K562 (cell line): Measurements from ENCODE around the gene KAT7.

ENCODE experiments used
- CTCF ChIP-seq, 3 experiments: IDR thresholded peaks in 2 of 3; conservative IDR thresholded peaks in 1 of 3; 2 replicates each; pipeline ENCODE4 v1.5.1; 2011 to 2012; ENCODE audit warnings: low read length in 3 of 3, mild to moderate bottlenecking in 3 of 3, control low read depth in 2 of 3, improper control_type of control experiment in 1 of 3, inconsistent platforms in 1 of 3, low read depth in 1 of 3, mixed read lengths in 1 of 3, moderate library complexity in 1 of 3; ENCODE audit not compliant: insufficient read depth in 2 of 3
- HNRNPL ChIP-seq: fragments of 200-400 bp; formaldehyde crosslinking; IDR thresholded peaks from 2 replicates; pipeline ENCODE4 v1.6.1; 2017; ENCODE audit warnings: low read depth, mild to moderate bottlenecking, low read length
- KLF13 ChIP-seq: fragments of 450-650 bp; IDR thresholded peaks from 2 replicates; pipeline ENCODE4 v1.6.1; 2016; ENCODE audit warnings: missing genetic modification characterization, low read depth, mild to moderate bottlenecking, missing compliant biosample characterization, moderate library complexity, borderline replicate concordance
- POLR2A ChIP-seq: fragments of 450-650 bp; conservative IDR thresholded peaks from 2 replicates; pipeline ENCODE4 v1.6.1; 2016
- SIN3A ChIP-seq, 2 experiments: fragments of 150-350 bp in 1 of 2; IDR thresholded peaks; 2 replicates each; pipeline ENCODE4 v1.6.1; 2011 to 2016; ENCODE audit warnings: borderline replicate concordance in 2 of 2, low read depth in 2 of 2, low read length in 2 of 2, mild to moderate bottlenecking in 2 of 2, moderate library complexity in 2 of 2; ENCODE audit not compliant: control insufficient read depth in 1 of 2
- YBX1 ChIP-seq: fragments of 450-650 bp; IDR thresholded peaks from 2 replicates; pipeline ENCODE4 v1.7.1; 2016; ENCODE audit warnings: mild to moderate bottlenecking
- ZBTB11 ChIP-seq, 3 experiments: fragments of 200-800 bp in 1 of 3; fragments of 250-450 bp in 1 of 3; fragments of 450-650 bp in 1 of 3; sonication (Bioruptor Pico) in 1 of 3; sonication (Bioruptor generic) in 1 of 3; formaldehyde crosslinking in 1 of 3; IDR thresholded peaks; 2 replicates each; pipeline versions ENCODE4 v1.6.1 to v1.8.0; 2016 to 2022; ENCODE audit warnings: mild to moderate bottlenecking in 2 of 3, missing genetic modification characterization in 2 of 3, missing compliant biosample characterization in 1 of 3, moderate library complexity in 1 of 3

GRCh38 chr17:49793309-49793708 lies 4.8 kb downstream of the KAT7 start:
- TF ChIP-seq SIN3A (IDR thresholded peaks at IDR 0.05; ENCODE audit: borderline replicate concordance in 2 of 2, control insufficient read depth in 1 of 2, low read depth in 2 of 2, low read length in 2 of 2) (no peak), POLR2A (no peak), ZBTB11 (CRISPR knock-in tag; IDR thresholded peaks at IDR 0.05) (no peak), CTCF (IDR thresholded peaks at IDR 0.05 in 2 of 3, conservative IDR thresholded peaks at IDR 0.05 in 1 of 3; ENCODE audit: insufficient read depth in 2 of 3, low read depth in 1 of 3, low read length in 3 of 3) (no peak), KLF13 (tag) (no peak), YBX1 (no peak), HNRNPL (no peak)
